ENCODE data around the gene HKDC1.
"Not testable (repeated sequence)": the region's sequence is repeated elsewhere in the genome, so short reads cannot be mapped to it uniquely, and the experiment has no call there.

Gene HKDC1, protein sequence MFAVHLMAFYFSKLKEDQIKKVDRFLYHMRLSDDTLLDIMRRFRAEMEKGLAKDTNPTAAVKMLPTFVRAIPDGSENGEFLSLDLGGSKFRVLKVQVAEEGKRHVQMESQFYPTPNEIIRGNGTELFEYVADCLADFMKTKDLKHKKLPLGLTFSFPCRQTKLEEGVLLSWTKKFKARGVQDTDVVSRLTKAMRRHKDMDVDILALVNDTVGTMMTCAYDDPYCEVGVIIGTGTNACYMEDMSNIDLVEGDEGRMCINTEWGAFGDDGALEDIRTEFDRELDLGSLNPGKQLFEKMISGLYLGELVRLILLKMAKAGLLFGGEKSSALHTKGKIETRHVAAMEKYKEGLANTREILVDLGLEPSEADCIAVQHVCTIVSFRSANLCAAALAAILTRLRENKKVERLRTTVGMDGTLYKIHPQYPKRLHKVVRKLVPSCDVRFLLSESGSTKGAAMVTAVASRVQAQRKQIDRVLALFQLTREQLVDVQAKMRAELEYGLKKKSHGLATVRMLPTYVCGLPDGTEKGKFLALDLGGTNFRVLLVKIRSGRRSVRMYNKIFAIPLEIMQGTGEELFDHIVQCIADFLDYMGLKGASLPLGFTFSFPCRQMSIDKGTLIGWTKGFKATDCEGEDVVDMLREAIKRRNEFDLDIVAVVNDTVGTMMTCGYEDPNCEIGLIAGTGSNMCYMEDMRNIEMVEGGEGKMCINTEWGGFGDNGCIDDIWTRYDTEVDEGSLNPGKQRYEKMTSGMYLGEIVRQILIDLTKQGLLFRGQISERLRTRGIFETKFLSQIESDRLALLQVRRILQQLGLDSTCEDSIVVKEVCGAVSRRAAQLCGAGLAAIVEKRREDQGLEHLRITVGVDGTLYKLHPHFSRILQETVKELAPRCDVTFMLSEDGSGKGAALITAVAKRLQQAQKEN

DNA sequence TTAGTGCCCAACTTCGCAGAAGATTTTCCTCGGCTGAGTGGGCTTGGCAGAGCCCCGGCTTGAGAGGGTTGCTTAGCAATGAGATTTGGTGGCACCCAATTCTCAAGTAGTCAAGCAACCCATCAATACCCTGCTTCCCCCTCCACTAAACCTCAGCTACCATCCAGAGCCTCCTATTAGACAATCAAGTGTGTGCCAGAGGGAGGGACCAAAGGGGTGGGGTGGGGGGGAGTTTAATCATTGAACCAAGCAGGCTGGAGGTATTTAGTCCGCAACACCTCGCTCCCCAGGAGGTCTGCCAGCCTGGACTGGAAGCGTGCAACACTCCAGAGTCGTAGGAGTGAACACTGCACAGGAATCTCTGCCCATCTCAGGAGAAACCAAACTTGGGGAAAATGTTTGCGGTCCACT is at the start of gene HKDC1:
Gene HKDC1 (plus strand): TSS at position 292 of the 411 bp plus-strand sequence. CDS start 104 bp downstream, at position 396.
- no peak for DNase-seq

DNA sequence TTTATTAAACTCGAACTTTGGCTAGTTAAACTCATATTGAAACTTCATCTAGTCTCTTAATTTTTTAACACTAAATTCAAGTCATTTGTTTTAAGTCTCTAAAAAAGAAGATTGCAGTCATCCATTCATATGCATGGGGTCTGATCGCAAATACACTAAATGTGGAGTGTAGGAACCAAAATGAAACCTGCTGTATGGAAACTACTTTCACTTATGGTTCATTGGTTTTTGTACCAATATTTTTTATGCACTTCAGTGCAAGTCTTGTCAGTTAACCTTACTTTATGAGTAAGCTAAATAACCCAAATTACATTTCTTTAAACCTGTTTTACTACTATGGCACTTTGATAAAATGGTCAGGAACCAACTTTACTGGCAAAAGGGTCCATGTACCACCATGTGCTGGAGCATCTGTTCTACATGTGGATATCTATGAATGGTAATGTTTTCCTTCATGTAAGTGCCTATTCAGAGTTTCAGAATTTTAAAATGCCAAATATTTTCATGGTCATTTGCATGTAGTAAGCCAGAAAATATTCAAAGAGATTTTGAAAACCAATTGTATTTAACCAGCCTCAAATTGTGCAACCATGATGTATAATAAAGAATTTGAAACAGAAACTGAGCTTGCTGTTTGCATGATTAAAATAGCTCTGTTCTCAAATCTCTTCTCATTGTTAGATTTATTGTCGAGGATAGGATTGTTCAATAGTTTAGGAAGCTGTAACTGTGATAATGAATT is 47.7 kb upstream of the HKDC1 start:
- no peak for DNase-seq

DNA sequence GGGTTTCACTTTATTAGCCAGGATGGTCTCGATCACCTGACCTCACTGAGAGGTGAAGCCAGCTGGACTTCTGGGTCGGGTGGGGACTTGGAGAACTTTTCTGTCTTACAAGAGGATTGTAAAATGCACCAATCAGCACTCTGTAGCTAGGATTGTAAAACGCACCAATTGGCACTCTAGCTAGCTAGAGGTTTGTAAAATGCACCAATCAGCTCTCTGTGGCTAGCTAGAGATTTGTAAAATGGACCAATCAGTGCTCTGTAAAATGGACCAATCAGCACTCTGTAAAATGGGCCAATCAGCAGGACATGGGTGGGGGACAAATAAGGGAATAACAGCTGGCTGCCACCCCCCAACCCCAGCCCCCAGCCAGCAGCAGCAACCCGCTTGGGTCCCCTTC is 44.8 kb upstream of the HKDC1 start:
- not testable (repeated sequence) for DNase-seq

DNA sequence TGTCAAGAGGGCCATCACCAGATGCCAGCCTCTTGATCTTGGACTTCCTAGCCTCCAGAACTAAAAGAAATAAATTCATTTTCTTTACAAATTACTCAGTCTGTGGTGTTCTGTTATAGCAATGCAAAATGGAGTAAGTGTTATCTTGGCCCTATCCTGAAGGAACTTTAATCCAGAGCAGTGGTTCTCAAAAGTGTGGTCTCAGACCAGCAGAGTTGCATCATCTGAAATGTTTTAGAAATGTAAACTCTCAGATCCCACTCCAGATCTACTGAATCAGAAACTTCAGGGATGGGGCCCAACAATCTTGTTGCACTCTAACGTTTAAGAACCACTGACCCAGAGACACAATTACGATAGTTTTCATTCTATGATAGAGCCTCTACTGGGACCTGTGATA is 43.3 kb upstream of the HKDC1 start:
- DNase-seq = no peak

DNA sequence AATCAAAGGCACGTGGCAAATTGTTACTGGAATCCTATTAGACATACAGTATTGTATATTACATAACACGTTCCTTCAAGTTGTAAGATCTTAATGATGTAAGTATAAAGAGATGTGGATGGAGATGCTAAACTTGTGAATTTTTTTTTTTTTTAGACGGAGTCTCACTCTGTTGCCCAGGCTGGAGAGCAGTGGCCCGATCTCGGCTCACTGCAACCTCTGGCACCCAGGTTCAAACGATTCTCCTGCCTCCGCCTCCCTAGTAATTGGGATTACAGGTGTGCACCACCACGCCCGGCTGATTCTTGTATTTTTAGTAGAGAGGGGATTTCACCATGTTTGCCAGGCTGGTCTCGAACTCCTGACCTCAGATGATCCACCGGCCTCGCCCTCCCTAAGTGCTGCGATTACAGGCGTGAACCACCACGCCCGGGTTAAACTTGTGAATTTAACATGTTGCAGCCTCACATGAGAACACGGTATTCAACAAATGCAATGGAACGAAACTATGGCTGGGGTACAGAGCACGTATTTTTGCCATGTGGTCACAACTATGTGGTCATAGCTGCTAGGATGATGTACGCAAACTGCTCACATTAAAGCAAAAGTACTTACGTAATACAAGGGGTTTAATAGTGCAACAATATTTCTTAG is 40.9 kb upstream of the HKDC1 start:
- peak; percentile 45 for DNase-seq

DNA sequence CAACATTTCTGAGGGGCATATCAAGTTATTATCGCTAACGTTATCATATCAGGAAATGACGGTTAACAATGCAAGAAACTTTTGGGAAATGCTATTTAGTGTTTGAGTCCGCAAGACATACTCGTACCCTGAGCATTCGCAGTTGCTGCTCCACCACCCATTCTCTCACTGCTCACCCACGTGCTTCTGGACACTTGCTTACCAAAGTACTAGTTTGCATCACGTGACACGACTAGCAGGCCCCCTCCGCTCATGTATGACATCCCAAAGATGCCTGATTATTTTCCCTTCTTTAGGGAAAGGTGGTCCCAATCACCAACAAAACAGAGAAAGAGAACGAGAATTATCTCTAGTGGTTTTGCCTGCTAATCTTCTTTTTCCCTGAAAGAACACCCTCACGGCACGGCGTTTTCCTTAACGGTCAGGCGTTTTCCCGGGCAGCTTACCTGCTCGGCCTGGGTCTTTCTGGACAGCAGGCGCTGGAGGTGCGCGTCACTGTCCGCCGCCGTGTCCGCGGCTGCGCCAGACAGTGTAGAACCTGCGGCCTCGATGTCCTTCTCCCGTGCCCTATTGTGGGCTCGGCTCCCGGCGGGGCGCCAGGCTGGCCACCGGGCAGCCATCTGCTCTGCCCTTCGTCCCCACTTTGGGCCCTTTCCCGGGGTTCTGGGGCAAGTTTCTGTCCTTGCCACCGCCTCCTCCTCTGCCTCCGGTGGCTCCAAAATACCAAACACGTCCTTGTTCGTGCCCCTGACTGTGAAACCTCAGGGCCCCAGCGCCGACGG is 40.2 kb upstream of the HKDC1 start, which contains the start of gene SUPV3L1:
Gene SUPV3L1 (plus strand): TSS at position 492 of the 782 bp plus-strand sequence. CDS start 58 bp downstream, at position 550.
- peak; percentile 93 for DNase-seq

DNA sequence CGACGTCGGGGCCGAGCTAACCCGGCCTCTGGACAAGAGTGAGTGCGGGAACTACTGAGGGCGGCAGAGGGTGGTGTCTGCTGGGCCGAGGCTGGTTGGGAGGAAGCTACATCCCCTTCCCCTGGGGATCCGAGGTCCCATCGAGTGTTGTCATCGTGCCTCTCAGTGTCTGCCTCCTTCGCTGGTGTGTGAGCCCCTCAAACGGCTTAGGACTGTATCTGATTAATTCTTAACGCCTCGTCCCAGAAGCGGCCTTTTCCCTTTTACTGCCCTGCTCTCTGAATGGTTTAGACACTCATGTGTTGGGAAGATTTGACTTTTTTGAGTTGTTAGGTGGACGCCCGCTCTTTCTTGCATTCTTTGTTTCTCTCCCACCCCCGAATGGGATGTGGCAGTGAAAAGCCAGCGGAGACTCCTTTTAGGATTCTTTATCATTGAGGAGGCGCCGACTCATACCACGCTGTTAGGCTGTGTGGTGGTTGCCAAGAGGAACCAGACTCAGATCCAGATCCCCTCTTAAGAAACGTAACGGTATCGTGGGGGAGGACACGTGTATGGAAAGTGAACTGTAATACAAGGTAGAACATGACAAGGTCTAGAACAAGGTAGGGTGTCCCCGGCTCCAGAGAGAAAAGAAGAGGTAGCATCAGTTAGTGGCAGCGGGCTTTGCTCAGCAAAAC is 39.5 kb upstream of the HKDC1 start:
- no peak for DNase-seq

DNA sequence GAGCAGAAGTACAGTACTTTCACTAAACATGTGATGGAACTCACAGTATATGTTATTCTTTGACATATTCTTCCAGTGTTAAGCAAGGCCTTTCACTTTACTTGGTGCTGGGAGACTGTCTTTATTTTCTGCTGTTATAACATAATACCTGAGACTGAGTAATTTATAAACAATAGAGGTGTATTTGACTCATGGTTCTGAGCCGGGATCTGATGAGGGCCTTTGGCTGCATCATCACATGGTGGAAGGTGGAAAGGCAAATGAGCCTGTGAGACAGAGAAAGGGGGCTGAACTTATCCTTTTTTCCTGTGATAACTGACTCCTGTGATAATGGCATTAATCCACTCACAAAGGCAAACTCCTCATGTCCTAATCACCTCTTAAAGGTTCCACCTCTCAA is 38.7 kb upstream of the HKDC1 start:
- DNase-seq = no peak

DNA sequence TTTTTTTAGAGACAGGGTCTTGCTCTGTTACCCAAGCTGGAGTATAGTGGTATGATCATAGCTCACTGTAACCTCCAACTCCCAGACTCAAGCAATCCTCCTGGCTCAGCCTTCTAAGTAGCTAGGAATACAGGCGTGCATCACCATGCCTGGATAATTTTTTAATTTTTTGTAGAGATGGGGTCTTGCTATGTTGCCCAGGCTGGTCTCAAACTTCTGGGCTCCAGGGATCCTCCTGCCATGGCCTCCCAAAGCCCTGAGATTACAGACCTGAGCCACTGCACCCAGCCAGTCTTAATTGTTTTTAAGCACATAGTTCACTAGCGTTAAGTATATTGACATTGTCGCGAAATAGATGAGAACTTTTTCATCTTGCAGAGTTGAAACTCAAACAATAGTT is 38.1 kb upstream of the HKDC1 start:
- DNase-seq = no peak

DNA sequence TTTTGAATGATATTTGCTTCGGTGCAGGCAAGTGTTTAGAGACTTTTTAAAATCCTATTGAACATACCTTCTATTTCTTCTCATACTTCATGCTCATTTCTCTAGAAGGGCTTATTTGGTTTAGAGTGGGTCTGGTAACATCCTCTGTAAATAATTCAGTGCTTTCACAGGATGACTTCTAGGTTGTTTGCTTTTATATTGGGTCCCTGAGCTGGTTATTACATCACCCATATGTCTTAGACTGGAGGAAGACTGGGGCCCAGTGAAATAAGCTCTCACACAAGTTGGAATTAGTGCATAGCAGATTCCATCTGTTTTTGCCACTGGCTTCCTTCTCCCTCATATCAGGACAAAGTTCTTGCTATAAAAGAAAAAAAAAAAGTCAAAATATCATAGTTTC is 33.6 kb upstream of the HKDC1 start:
- DNase-seq = no peak

DNA sequence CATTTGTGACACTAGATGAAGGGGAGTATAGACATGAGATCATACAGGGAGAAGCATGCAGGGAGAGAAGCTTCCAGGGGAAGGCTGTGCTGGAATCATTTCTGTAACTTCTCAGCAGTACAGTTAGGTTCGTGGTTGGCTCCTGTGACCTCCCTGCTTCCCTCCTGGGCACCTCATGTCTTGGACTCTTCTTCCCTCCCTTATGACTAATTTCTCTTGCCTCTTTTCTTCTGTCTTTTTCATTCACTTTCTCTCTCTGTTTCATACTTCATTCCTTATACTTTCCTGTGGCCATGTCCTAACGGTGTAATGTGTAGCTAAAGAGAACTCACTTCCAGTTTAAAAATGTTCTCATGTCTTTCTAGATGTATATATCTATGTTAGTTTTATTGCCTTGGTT is 19.1 kb upstream of the HKDC1 start:
- no peak for DNase-seq

DNA sequence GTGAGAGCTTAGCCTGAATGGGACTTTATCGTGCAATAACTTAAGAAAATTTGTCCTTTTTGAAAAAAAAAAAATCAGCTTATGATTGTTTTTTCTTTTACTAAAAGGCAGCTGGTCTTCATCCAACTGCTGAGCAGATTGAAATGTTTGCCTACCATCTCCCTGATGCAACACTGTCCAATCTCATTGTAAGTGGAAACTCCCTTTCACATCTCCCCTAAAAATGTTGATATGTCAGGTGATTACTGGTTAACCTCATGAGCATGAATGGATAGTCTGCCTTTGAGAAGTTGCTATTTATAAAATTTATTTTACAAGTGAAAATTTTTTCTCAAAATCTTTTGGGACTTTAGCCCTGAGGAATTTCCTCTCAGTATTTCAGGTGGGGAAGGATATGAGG is 17.8 kb upstream of the HKDC1 start:
- DNase-seq = no peak

DNA sequence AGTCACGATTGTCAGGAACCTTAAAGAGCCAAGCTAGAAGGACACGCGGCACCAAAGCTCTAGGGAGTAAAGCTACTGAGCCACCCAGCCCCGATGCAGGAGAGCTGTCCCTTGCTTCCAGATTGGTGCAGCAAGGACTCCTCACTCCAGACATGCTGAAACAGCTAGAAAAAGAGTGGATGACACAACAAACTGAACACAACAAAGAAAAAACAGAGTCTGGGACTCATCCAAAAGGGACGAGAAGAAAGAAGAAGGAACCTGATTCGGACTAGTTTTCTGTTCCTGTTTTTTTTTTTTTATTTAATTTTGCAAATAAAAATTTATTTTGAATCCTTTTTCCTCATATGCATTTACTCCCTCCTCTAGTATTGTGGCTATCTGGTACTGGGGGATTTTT is 11.4 kb upstream of the HKDC1 start:
- no peak for DNase-seq

DNA sequence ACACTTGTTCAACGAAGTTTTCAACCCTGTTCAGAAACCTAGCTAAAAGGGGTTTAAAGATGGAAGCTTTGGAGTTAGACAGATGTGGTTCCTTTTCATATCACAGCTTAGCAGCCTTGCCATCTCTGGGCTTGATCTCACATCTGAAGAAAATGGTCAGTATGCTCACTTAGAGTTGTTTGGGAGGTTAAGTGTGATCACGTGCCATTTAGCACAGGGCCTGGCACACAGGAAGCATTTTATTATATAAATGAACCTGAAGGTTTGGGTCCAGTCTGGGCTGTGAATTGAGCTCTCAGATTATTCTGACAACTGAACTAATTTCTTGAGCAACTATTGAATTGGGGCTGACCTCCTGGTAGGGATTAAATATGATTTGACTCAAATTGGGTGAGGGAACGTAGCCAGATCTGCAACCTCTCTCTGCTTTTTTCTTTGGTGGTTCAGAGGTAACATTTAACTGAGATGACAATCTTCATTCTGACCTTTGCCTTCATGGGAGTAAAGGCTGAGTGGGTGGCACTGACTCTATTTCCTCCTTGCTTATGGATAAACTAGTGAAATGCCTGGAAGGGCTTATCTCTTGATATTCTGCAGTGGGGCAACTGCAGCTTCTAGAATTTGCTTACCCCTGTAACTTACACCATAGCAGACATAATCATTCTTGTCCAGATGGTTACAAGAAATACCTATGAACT is 10.2 kb upstream of the HKDC1 start:
- DNase-seq = no peak

DNA sequence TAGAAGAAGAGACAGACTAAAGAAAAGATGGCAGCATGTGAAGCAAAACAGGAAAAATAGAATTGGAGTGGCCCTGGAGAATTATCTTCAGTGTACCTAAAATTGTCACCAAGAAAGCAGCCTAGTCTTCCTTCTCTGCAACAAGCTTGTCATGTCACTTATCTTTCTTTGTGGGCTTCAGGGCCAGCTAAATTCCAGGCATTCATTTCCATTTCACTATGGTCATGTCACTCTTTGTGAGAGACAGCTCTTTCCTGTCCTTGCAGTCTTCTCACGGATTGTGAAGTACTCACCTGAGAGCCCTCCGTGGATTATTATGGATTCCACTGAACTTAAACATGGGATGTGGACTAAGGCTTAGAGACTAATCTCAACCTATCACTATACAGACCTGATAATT is 9.0 kb upstream of the HKDC1 start:
- no peak for DNase-seq

DNA sequence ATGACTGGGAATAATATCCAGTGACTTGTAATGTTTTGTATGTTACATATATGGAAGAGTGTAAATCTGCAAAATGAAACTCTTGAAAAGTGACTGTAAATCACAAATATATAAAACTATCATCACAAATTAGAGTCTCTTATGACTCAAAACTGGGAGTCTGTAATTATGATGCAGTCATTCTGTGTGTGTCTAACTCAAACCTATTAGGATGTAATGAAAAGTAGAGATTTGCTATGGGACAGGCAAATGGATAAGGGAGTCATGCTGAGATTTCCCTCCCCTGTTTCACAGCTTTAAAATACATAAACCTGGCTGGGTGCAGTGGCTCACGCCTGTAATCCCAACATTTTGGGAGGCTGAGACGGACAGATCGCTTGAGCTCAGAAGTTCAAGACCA is 8.6 kb upstream of the HKDC1 start:
- DNase-seq = no peak

DNA sequence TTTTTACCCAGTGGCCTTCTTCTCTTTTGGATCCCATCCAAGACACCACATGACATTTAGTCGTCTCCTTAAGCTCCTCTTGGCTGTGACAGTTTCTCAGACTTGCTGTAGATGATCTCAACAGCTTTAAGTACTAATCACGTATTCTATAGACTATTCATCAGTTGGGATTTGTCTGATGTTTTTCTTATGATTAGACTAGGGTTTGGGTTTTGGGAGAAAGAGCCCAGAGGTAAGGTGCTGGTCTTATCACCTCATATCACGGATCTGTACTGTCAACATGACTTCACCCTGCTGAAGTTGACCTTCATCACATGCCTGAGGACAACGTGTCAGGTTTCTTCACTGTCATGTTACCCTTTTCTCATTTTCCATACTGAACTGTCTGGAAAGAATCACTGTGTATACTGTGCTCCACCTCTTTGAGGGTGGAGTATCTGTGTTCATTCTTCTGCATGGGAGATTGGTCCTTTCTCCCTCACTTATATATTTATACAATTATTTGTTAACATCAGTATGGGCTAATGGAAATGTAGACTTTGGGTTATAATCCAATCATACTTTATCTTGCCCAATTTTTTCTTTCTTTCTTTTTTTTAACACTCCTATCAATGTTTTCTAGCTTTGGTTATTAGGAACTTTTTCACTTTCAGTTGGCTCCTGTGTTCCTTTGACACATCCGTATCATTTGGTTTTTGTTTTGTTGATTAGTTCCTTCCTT is 6.4 kb upstream of the HKDC1 start:
- no peak for DNase-seq

DNA sequence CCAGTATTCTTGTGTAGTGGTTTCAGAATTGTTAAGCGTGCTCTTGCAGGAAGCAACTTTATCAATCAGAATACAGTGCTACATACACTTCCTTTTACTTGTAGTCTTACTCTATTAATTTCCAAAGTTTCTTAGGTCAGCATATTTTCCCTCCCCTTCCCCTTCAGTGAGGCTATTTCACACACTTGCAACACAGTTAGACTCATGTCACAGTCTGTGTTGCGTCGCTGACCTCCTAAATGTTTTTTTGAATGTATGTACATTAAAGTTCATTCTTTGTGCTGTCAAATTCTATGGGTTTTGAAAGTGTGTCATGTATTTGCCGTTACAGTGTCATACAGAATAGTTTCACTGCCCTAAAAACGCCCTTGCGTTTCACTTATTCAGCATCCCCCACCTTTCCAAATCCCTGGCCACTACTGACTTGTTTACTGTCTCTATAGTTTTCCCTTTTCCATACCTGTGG is 5.4 kb upstream of the HKDC1 start:
- DNase-seq = no peak

DNA sequence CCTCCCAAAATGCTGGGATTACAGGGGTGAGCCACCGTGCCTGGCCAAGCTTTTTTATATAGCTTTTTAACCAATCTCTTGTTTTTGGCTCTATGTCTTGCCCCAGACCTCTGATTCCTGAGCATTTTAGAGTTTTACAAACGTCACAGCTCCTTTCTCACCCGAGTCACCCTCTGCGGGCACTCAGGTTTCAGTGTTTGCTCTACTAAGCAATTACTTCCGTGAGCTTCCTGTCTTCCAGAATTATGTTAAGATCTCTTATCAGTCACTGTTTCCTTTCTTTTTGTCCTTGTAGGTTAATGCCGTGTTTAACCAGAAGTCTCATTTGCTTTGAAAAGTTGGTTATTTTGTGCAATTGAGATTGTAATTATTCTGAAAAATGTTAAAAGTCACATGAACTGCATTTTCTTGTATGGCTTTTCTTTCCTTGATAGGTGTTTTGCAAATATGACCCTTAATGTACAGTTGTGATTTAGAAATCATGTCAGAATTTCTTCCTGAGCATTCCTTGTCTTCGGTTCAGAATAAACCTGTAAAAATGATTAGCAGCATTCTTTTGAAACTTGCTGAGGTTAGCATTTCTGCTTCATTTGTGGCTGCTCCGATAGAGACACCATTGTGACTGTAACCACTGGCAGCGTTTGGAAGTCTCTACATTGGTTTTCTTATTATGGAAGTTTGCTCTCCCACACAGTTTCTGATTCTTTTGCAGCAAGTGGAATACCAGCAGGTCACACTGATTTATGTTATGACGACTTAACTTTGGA is 4.5 kb upstream of the HKDC1 start:
- no peak for DNase-seq
